GM19351 (cell line): Measurements from ENCODE around the gene ESRRG.
"Not testable (repeated sequence)": the region's sequence is repeated elsewhere in the genome, so short reads cannot be mapped to it uniquely, and the experiment has no call there.

ENCODE experiments used
- ATAC-seq: cut with Tn5 transposase; IDR thresholded peaks from one replicate; pipeline ENCODE4 v1.9.1; 2021; ENCODE audit warnings: mild to moderate bottlenecking, moderate library complexity; ENCODE audit not compliant: unreplicated experiment

ESRRG gene

GRCh38 chr1:216705676-216706075, 17.6 kb downstream of the ESRRG start:
- ATAC-seq, result no peak

GRCh38 chr1:216704065-216704464, 19.2 kb downstream of the ESRRG start:
- not testable (repeated sequence) for ATAC-seq

GRCh38 chr1:216702170-216702569, 21.1 kb downstream of the ESRRG start:
- peak; percentile 96 for ATAC-seq

- ATAC-seq, result peak; percentile 42
These were observed 22.4 kb downstream of the ESRRG start for GRCh38 chr1:216700779-216701178.

- ATAC-seq, result no peak
These were observed 31.5 kb downstream of the ESRRG start for GRCh38 chr1:216691710-216692109.

GRCh38 chr1:216690603-216691002, 32.6 kb downstream of the ESRRG start:
- ATAC-seq, result no peak

GRCh38 chr1:216688127-216688657, 35.0 kb downstream of the ESRRG start:
- no peak for ATAC-seq

- ATAC-seq, result no peak
These were observed 36.1 kb downstream of the ESRRG start for GRCh38 chr1:216686860-216687766.

GRCh38 chr1:216682752-216683151, 40.5 kb downstream of the ESRRG start:
- no peak for ATAC-seq

- ATAC-seq, result no peak
These were observed 44.1 kb downstream of the ESRRG start for GRCh38 chr1:216679108-216679507.

GRCh38 chr1:216670118-216670883, 52.9 kb downstream of the ESRRG start:
- no peak for ATAC-seq

GRCh38 chr1:216666441-216666840, 56.8 kb downstream of the ESRRG start:
- ATAC-seq, result no peak

GRCh38 chr1:216665856-216666255, 57.4 kb downstream of the ESRRG start:
- ATAC-seq, result no peak

- ATAC-seq, result no peak
These were observed 57.8 kb downstream of the ESRRG start for GRCh38 chr1:216665406-216665805.

GRCh38 chr1:216662681-216663080, 60.5 kb downstream of the ESRRG start:
- no peak for ATAC-seq

GRCh38 chr1:216660561-216660960, 62.7 kb downstream of the ESRRG start:
- ATAC-seq, result no peak

- ATAC-seq, result no peak
These were observed 70.2 kb downstream of the ESRRG start for GRCh38 chr1:216653001-216653400.

- ATAC-seq, result no peak
These were observed 71.3 kb downstream of the ESRRG start for GRCh38 chr1:216651826-216652418.

- ATAC-seq, result no peak
These were observed 80.1 kb downstream of the ESRRG start for GRCh38 chr1:216643176-216643575.

GRCh38 chr1:216641669-216642460, 81.4 kb downstream of the ESRRG start:
- ATAC-seq, result peak; percentile 63
